Smooth muscle cell of the brain vasculature (primary cell): ENCODE results near the gene FAM210A.
"Not testable (repeated sequence)": the region's sequence is repeated elsewhere in the genome, so short reads cannot be mapped to it uniquely, and the experiment has no call there.

Source experiments
- DNase-seq: peaks from one replicate; pipeline ENCODE4 v3.0.0-alpha.2; 2012; ENCODE audit warnings: low read depth, low spot score

Gene FAM210A

DNA sequence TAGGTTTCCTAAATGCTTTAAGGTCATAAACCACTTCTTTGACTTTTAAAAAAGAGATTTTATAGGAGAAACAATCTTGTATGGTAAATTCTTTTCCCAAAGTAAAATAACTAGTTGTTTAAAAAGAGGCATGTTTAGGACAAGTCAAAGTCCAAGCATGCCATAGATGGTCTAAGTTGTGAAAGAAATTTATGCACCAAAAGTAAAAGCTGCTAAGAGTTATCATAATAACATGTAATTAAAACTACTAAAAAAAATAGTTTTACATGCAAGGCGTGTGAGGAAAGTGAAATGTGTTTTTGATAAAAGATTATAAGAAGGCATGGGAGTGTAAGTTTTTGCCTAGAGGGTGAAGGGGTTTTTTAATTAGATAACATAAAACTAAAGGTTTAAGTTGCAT, 22.5 kb downstream of the FAM210A start:
- no peak for DNase-seq

DNA sequence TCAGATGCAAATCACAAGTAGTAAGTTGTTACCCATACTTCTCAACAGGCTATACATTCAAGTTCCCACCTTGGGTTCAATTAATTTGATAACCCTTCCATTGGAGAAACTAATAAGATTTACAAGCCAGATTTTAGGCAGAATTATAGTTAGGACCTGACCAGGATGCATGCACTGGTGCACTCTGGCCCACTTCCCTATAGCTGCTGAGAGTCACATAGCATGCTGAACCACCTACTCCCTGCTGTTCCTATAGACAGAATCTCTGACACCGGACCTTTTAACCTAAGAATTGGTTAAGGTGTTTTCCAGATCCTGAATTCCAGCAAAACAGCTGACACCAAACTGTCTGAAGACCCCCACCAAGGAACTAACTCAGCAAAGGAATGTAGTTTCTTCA, 26.2 kb downstream of the FAM210A start:
- DNase-seq: no peak

DNA sequence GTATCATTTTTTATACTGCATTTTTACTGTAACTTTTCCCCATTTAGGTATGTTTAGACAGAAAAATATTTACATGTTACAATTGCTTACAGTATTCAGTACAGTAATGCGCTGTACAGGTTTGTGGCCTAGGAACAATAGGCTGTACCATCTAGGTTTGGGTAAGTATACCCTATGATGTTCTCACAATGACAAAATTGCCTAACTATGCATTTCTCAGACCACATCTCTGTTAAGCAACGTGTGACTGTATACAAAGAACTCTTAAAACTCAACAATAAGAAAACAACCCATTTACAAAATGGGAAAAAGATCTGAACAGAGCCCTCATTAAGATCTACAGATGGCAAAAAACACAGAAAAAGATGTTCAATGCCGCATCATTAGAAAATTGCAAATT, 29.4 kb downstream of the FAM210A start:
- DNase-seq: no peak

DNA sequence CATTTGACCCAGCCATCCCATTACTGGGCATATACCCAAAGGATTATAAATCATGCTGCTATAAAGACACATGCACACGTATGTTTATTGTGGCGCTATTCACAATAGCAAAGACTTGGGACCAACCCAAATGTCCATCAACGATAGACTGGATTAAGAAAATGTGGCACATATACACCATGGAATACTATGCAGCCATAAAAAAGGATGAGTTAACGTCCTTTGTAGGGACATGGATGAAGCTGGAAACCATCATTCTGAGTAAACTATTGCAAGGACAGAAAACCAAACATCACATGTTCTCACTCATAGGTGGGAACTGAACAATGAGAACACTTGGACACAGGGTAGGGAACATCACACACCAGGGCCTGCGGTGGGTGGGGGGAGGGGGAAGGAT, 31.0 kb downstream of the FAM210A start:
- not testable (repeated sequence) for DNase-seq

DNA sequence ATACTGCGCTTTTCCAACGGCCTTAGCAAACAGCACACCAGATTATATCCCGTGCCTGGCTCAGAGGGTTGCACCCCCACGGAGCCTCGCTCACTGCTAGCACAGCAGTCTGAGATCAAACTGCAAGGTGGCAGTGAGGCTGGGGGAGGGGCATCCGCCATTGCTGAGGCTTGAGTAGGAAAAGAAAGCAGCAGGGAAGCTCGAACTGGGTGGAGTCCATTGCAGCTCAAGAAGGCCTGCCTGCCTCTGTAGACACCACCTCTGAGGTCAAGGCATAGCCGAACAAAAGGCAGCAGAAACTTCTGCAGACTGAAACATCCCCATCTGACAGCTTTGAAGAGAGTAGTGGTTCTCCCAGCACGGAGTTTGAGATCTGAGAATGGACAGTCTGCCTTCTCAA, 36.3 kb downstream of the FAM210A start:
- DNase-seq: not testable (repeated sequence)

DNA sequence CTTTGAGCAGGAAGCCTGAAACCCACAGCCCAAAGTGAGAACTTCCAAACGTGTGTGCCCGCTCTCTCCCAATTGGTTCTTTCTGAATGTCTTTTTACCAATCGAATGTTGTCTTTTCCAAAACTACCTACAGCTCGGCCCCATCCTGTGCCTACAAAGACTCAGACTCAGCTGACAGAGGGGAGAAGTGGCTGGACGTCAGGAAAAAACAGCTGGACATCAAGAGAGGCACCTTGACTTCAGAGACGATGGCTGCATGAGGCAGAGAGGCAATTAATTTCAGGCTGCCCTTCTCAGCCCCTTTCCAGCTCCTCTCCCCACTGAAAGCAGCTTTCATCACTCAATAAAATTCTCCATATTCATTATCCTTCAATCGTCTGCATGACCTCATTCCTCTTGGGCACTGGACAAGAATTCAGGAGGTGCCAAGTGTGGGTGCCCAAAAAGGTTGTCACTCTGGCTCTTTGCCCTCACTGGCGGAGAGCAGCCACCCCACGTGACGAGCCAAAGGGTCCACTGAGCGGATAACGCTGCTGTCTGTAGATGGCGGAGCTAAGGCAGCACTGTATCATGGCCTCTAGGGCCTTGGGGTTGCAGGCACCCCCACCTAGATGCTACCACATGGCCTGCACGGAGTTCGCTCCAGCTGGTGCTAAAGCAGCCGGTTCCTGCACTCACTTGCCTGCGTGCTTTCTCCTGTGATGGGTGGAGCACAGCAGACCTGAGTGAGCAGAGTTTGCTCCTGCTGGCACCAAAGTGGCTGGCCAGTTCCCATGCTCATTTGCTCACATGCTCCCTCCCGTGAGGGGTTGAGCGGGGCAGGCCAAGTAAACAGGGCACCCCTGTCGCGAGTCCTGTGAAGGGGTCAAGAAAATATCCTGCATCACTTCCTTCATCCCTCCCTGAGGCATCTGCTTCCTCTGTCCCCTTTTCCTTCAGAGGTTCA, 37.9 kb downstream of the FAM210A start:
- no peak for DNase-seq

DNA sequence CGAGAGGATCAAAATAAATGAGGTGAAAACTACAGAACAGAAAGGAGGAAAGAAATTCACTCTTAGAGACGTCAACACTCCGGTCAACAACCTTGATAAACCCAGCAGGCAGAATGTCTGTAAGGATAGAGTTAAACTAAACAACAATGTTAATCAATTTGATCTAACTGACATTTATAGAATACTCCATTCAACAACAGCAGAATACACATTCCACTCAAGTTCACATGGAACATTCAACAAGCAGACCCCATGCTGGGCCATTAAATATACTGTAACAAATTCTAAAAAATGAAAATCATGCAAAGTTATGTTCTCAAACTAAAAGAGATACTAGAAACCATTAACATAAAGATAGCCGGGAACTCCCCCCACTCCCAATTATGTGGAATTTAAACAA, 41.8 kb downstream of the FAM210A start:
- DNase-seq: peak; percentile 4

DNA sequence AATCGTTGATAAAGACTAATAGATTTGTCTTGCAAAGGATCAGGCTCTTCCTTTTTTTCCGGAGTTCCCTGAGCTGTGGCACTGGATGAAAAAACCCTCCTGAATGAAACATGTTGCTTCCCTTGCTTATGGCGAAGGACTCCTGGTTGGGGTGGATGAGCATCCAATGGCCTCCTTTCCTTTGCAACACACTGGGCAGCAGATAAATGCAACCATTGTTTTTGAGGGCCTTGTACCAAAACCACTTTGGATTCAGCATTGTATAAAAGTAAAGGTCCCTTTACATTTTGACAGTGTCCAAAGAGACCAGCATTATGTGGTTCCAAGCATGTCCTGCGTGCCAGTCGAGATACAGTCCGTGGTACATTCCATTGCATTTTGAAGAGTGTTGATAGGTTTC, 44.7 kb downstream of the FAM210A start:
- no peak for DNase-seq

DNA sequence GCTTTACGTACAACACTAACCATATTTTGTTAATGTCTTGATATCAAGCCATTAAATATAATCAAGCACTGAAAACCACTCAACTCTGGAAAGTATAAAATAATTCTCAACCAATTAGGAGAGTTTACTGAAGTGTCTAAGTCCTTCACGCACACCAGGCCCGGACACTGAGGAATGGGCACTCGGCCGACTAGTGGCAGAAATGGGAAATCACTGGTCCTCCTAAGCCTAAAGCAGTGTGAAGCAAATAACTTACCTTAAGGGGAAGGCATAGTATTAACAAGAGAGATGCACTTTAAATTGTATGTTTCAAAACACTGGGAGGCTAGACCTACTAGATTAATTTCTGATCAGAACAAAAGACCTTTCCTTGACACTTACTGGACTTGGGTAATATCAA, 45.7 kb downstream of the FAM210A start:
- no peak for DNase-seq

DNA sequence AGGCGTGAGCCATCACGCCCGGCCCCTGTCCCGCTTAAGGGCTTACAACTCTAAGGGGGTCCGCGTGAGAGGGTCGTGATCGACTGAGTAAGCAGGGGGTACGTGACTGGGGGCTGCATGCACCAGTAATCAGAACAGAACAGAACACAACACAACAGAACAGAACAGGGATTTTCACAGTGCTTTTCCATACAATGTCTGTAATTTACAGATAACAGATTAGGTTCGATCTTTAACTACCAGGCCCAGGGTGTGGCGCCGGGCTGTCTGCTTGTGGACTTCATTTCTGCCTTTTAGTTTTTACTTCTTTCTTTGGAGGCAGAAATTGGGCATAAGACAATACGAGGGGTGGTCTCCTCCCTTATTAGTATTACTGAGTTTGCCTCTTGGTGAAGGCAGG, 49.0 kb downstream of the FAM210A start:
- not testable (repeated sequence) for DNase-seq

DNA sequence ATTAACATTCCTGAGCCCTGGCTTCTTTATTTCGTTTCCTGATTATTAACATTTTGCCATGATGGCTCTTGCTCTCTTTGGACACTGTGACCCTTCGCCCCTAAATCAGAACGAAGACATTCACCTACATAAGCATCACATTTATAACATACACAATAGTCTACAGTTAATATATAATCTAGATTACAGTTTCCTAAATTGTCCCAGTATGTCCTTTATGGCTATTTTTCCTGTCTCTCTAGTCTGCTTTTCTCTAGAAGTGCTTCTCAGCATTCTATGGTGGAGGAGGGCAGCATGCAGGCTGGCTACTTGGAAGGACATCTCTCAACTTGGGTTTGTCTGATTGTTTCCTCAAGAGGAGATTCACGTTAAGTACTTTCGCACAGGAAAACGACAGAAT, 49.9 kb downstream of the FAM210A start:
- DNase-seq: no peak

DNA sequence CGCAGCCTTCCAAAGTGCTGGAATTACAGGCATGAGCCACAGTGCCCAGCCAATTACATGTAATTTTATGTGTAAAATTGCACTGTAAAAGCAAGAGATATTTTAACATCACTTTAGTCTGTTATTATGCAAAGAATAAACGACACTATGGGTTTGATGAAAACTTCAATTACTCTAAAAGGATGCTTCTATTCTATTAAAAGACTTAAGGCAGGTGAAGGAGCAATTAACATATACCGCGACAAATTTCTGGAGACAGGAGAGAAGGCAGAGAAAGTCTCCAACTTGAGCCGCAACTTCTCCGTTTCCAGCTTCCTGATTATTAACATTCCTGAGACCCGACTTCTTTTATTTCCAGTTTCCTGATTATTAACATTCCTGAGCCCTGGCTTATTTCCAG, 53.7 kb downstream of the FAM210A start:
- no peak for DNase-seq

DNA sequence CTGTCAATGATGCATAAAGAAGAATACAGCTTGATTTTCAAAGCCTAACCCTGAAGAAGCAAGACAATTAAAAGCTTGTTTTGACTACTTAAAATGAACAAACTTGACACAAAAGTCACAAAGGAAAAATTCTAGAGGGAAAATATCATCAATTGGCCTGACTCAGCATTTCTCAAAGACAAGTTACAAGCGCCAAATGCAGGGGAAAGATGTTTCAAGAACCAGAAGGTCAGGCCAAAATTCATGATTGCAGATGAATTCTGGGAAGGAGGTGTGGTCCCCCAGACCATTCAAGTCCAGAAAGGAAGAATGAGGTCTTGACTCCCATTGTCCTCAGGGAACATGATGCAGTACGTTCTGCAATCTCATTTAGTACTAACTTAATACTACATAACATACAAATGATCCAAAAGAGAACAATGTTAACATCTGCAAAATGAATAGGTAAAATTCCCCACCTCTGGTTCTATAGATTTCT, 64.5 kb downstream of the FAM210A start:
- no peak for DNase-seq

DNA sequence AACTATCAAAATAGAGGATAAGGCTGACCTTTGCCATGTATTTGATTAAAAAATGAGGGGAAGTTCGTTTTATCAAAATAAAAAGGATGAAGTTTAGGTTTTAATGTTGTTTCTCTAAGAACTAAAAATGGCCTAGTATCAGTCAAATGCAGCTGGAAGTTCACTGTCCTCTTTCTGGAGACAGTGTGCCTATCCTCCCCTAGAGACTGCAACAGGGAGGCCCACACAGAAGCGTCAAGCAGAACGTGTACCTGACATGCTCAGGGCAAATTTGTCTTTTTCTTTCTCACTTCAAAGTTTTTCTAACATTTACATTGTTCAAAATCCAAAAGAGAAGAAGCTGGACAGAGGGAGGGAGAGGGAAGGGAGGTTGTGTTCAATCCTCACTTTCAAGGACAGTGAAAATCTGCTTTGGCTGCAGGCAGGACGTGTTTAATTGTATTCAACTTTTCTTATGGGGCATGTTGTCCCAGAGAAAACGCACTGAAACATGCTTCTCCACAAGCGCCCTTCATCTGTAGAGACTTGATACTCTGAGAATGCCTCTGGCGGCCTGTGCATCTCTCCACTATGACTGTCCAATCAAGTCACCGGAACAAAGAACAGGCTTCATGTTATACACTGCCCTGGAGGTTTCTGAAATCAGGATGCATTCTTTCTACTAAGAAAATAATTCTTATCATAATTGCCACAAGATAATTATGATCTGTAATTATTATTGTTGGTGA, 65.1 kb downstream of the FAM210A start:
- no peak for DNase-seq

DNA sequence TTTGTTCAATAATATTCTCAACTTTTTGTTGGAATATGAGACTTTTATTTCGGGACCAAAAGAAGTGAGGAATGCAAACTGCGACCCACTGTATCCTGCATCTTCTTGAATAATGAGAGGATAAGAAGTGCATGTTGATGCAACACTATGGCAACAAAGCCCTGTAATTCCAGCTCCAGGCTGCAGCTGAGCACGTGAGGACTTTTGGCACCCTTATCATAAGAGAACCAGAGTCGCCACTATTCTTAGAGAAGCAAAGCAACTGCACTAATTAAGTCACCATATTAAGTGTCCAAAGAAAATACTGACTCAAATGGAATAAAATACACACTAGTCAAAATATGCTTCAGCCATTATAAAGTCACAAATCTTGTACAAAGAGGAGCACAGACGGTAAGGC, 65.8 kb downstream of the FAM210A start:
- DNase-seq: no peak

DNA sequence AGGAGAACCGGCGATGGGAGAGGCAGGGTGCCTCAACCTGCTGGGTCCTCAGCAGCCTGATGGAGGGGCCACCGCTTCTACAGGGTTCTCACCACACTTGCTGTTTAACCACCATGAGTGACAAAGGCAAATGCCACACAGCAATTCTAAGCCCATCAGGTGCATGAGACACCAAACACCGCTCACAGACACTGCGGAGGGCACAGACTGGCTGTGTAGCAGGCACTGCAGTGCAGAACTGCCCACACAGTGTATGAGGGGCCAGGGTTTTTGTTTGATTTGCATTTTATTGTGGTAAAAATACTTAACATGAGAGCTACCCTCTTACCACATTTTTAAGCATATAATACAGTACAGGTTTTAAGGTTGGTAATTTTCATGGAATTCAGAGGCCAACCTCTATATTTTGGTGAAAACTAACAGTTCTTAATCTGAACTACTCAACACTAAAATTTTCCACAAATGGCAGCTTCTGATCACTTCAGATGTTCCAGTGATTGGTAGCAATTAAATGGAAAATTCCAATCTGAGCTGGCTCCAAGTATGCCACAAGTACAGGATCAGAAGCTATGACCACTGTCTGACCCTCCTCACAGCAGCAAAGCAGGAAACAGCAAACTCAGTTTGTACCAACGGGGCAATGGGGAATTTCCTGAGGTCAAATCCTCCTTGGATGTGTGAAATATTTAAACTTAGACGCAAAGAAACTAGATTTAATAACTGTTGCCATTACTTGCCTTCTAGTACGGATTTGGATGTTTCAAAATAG, 67.7 kb downstream of the FAM210A start:
- DNase-seq: no peak

DNA sequence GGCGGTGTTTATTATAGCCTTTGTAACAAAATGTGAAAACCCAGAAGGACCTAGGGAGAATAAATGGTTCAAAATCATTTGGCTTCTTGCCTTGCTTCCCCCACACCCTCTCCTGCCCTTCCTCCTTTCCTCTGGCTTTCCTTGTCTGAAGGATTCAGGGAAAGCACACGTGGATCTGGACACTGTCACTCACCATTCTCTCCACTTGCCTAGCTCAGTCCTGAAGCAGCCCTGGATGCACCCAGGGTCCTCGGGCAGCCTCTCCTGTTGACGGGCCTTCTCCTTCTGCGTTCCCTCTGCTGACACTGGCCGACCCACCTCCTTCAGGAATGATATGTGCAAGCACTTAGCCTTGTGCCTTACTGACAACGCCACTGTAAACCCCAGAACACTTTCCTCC, 68.4 kb downstream of the FAM210A start:
- no peak for DNase-seq

DNA sequence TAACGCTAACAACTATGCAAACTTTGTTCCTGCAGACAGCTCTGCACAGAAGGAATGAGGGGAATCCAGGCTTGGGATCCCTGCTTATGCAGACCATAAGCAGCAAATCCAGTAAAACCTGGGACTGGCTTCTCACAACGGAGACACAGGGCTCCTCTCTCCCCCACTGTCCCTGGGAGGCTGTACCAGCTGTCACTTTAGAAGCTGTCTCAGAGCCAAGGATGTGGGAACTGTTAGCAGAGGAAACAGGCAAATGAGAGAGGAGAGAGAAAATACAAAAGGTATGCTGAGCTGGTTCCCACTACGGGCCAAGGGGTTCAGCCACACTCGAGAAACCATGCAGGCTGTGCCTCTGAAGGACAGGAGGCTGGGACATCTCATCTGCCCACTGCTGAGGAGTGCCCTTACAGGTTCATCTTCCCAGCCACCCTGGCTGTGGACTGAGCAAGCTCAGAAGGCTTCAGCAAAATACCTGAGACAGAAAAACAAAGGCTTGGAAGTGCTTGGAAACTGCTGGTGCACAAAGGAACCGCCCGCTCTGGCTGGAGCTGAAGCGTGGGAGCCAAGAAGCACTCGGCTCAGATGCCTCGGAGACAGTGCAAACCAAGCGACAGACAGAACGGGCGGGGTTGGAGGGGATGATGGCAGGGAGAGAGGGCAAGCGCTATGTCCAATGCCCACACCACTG, 72.5 kb downstream of the FAM210A start:
- no peak for DNase-seq

DNA sequence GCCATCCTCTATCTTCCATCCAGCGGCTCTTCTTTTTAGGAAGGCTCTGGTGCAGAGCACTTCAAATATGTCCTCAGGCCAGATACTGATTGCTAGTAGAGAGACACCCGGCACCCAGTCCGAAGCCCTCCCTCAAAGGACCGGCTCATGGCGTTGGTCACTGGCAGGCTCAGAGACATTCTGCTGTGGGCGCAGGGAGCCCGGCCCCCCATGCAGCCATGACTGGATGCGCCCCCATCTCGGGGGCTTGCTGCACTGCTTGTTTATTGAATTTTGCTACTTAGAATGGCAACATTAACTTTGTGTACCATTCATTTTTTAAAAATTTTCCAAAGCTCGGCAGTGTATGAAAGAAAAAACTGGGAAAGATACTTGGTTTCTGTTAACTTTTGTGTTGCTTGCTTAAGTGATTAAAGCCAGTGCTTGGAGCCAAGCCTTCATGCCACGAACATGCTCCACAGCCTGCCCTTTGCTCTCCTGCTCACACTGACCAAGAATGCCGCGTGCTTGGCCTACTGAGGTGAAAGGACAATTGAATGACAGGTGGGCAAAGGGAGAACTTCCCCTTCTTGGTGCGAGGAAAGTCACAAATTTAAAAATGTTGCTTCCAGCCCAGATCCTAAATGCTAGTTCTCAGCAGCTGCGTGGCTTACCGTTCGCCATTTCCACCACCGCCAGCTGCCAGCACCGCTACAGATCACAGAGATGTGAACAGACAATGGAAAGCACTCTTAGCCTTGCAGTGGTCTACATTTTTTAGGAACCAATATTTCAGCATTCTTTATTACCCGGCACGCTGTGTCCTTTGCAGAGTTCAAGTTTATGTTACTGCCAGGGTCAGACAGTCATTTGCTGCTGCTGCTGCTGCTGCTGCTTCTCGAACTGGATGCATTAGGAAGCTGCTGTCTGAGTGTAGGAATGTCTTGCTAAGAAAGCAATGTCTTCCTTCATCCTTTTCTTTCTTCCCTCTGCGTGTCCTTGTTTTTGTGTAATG, 76.7 kb downstream of the FAM210A start:
- no peak for DNase-seq

DNA sequence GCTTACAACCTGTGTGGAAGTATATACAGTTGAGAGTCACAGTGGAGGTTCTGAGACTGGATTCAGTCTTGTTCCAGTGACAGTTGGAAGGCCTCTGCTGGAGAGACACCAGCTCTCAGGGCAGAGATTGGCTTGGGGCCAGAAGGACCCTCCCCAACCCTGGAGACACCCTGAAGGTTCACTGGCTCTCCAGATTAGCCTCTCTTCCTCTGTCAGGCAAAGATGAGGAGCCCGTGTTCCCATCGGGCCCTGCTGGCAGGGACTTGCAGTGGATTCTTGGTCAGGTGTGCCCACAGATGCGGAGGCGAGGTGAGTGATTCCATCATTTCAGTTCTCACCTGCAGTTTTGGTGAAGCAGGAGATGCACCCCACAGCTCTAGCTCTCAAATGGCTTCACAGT, 78.6 kb downstream of the FAM210A start:
- no peak for DNase-seq
